ENCODE results near the gene MRPS27.

Gene MRPS27

GRCh38 chr5:72319976-72320752, at the start of gene MRPS27, which contains the start of gene PTCD2:
Gene MRPS27, minus strand, starts transcription at chr5:72320240. Its CDS starts 19 bp downstream, at chr5:72320221.
Gene PTCD2, plus strand, starts transcription at chr5:72320373. Its CDS starts 10 bp downstream, at chr5:72320383.
- DNase-seq = peak; percentile 98

- DNase-seq = no peak
These were observed 49.7 kb upstream of the MRPS27 start for GRCh38 chr5:72369711-72370110.

GRCh38 chr5:72369301-72369700, 49.3 kb upstream of the MRPS27 start:
- no peak for DNase-seq

- DNase-seq = no peak
These were observed 48.2 kb upstream of the MRPS27 start for GRCh38 chr5:72368271-72368670.

- DNase-seq = peak; percentile 10
These were observed 46.4 kb upstream of the MRPS27 start for GRCh38 chr5:72366324-72366976.

GRCh38 chr5:72364951-72365350, 44.9 kb upstream of the MRPS27 start:
- DNase-seq = no peak

GRCh38 chr5:72364171-72364570, 44.1 kb upstream of the MRPS27 start:
- DNase-seq = no peak

- DNase-seq = no peak
These were observed 43.2 kb upstream of the MRPS27 start for GRCh38 chr5:72363166-72363802.

- no peak for DNase-seq
These were observed 39.8 kb upstream of the MRPS27 start for GRCh38 chr5:72359886-72360285.

GRCh38 chr5:72358925-72359324, 38.9 kb upstream of the MRPS27 start:
- DNase-seq = no peak

GRCh38 chr5:72356361-72356760, 36.3 kb upstream of the MRPS27 start:
- no peak for DNase-seq

GRCh38 chr5:72355706-72356299, 35.8 kb upstream of the MRPS27 start:
- DNase-seq = peak; percentile 9

GRCh38 chr5:72353046-72353445, 33.0 kb upstream of the MRPS27 start:
- DNase-seq = no peak

GRCh38 chr5:72352616-72353015, 32.6 kb upstream of the MRPS27 start:
- DNase-seq = no peak

- DNase-seq = no peak
These were observed 31.3 kb upstream of the MRPS27 start for GRCh38 chr5:72351376-72351775.

GRCh38 chr5:72347801-72348308, 27.8 kb upstream of the MRPS27 start:
- DNase-seq = no peak

- no peak for DNase-seq
These were observed 26.4 kb upstream of the MRPS27 start for GRCh38 chr5:72346398-72346797.

- DNase-seq = no peak
These were observed 18.7 kb upstream of the MRPS27 start for GRCh38 chr5:72338689-72339209.

GRCh38 chr5:72337159-72337558, 17.1 kb upstream of the MRPS27 start:
- DNase-seq = no peak

GRCh38 chr5:72330712-72331111, 10.7 kb upstream of the MRPS27 start:
- DNase-seq = no peak

GRCh38 chr5:72328172-72328571, 8.1 kb upstream of the MRPS27 start:
- DNase-seq = peak; percentile 88

GRCh38 chr5:72326306-72326649, 6.2 kb upstream of the MRPS27 start:
- no peak for DNase-seq

All from DMS 273 treated with DMSO at 0.1 percent for 48 hours (cell line).